Left colon (tissue), 2 donors: Measurements from ENCODE around the gene CHRNB1. TPM values are rescaled to one million over a fixed set of nuclear protein-coding genes. Genes with fewer than 3 reads are reported as not detected.
A peak's percentile ranks its signal among the peaks of the same experiment; 100 is the strongest.

ENCODE experiments used
- ATAC-seq: fragments of 200-7000 bp; cut with Tn5 transposase; one replicate; pipeline ENCODE4 v1.9.1; 2020; ENCODE audit warnings: mild to moderate bottlenecking, moderate library complexity
- DNase-seq, 2 donors: peaks; one replicate each; pipeline ENCODE4 v3.0.0-alpha.2; 2020
- intact Hi-C, 2 donors: fragments of 100-400 bp; cut with DNase I in 1 of 2; cut with micrococcal nuclease in 1 of 2; formaldehyde crosslinking; loops; one replicate each; pipeline versions ENCODE4 v1.11.2 to v1.14.0; 2022; cut with DNase I, micrococcal nuclease
- total RNA-seq, 2 donors: library from RNA; stranded (reverse); fragmentation: NEBNext Ultra II Directional; extraction: Animal tissue kit (Norgen Biotek cat#: 25700); gene quantifications; one replicate each; pipeline ENCODE4 v1.2.1, GENCODE V29; 2021
- donor health status: DM: no; HTN: no; CAD: no.
- donor health status: DM: yes; HTN: yes; CAD: no.

CHRNB1 gene
- total RNA-seq, 2 donors from 2014 or later, result 9.6 to 10.7 TPM

DNA sequence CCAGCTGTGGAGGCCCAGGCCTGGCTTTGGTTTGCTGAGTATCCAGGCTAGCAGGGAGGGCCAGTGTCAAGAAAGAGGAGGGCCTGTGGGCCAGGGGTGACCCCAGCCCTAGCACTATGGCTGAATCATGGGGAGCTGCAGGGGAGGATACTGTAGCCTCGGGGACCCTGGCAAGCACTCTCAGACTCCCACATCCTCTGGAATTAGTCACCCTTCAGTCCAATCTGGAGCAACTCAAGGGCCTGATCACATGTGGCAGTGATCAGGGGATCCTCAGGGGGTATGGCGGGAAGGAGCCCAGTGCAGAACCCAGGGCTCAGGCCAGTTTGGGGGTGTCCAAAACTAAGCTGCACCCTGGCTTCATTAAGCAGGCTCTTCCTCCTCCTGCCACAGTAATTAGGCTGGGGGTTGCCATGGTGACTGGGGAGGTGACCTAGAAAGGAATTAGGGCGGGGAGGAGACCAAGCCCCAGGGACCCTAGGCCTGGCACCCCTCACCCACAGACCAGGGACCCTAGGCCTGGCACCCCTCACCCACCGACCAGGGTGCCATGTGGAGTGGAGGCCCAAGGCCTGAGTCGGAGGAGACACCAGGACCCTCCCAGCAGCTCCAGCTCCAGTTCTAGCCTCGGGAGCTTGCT is 31.4 kb upstream of the CHRNB1 start:
- ATAC-seq (no peak), DNase-seq (no peak)
- intact Hi-C loops, result no loop called here

DNA sequence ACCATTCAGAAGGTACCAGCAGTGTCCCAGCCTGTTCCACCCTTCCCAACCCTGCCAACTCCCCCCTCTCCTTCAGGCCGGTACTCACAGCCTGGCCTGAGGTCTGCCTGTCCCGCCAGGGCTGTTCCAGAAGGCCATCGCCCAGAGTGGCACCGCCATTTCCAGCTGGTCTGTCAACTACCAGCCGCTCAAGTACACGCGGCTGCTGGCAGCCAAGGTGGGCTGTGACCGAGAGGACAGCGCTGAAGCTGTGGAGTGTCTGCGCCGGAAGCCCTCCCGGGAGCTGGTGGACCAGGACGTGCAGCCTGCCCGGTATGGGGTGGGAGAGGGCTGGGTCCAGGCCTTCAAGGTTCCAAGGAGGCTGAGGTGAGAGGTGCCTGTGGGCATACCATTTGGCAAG is 30.0 kb upstream of the CHRNB1 start:
- intact Hi-C loops, result no loop called here
- ATAC-seq, result no peak
- DNase-seq, result no peak

DNA sequence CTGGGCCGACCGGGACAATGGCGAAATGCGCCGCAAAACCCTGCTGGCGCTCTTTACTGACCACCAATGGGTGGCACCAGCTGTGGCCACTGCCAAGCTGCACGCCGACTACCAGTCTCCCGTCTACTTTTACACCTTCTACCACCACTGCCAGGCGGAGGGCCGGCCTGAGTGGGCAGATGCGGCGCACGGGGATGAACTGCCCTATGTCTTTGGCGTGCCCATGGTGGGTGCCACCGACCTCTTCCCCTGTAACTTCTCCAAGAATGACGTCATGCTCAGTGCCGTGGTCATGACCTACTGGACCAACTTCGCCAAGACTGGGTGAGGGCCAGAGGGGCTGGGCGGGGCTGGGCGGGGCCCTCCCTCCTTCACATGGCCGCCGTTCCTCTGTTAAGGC is 29.1 kb upstream of the CHRNB1 start:
- ATAC-seq, result no peak
- intact Hi-C loops, result no loop called here
- DNase-seq, result no peak

DNA sequence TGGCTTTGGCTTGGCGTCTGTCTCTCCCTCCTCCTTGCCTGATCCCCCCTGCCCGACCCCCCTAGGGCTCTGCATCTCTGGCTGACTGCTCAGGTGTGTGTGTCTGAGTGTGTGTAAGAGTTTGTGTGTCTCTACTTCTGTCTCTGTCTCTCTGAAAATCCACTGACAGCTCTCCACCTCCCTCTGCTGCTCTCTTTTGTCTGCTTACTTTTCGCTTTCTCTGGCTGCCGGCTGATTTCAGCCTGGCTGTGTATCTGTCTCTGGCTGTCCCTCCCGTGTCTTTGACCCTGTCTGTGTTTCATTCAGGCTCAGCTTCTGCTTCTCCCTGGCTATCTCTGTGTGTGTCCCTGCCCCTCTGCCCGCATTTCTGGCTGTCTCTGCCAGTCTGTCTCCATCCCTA is 28.5 kb upstream of the CHRNB1 start:
- ATAC-seq, result peak; percentile 24
- DNase-seq, result no peak
- intact Hi-C loops, result no loop called here

- intact Hi-C loops, result no loop called here
- DNase-seq (no peak), ATAC-seq (no peak)
Observed at GRCh38 chr17:7417056-7417655, 27.7 kb upstream of the CHRNB1 start.

DNA sequence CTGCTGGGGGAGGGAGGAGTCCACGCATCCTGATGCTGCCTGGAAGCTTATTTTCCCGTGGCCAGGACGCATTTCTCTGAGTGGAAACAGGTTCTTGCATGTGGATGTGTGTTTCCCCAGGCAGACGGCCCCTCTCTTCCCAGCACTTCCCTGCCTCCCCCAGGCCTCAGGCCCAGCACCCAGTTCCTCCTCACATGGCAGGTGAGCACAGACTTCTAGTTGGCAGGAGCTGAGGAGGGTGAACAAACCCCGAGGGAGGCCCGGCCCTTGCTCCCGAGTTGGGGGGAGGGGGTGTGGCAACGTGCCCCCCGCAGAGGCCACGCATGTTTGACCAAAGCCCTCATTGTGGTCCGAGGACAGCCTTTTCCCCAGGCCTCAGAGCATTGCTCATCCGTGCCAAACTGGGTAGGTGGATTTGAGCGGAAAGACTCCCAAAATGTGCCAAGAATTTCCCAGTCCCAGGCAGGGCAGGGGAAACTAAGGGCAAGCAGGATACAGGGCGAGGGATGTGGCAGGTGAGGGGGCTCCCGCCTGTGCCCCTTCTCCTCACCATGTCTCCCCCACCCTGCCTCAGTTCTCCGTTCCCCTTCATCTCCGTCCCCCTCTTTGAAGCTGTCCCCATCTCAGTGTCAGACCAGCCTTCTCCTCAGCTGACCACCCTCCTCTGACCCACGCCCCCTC is 26.2 kb upstream of the CHRNB1 start:
- no peak for DNase-seq

DNA sequence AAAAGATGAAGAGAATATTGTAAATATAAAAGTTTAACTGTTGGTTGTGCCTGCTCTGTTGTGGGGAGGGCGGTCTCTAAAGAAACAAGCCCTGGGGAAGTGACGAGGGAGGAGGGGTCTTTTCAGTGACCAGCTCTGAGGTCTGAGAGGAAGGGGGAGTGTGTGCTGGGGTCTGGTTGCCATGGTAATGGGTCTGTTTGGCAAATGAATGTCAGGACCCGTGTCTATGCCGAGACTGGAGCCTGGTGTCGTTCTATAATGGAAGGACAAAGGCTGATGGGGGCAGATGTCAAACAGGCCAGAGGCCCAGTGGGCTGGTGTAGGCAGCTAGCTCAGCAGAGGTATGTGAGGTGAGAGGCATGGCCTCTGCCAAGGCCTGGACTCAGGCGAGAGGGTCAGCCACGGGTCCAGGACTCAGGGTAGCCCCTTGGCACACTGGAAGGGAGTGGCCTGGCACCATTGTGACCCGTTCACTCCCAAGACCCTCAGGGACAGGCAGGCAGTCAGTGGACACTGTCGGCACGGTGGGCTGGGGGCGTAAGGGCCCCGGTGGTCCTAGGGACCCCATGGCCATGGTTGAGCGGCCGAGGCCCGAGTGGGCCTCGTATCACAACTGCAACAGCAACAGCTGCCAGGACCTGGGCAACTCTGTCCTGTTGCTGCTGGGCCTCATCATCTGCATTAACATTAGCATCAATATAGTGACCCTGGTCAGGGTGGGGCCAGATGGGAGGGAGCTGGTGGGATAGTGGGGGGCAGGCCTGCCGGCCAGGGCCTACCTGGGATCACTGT is 24.8 kb upstream of the CHRNB1 start, which contains the start of gene SPEM1:
Gene SPEM1 (plus strand): TSS at position 506 of the 792 bp plus-strand sequence. CDS start 61 bp downstream, at position 567.
- intact Hi-C loops, result no loop called here
- DNase-seq, result no peak

More for the DNA sequence above, 26.2 kb upstream of the CHRNB1 start:
- no peak for ATAC-seq
- intact Hi-C loops, result no loop called here

GRCh38 chr17:7421186-7421585 is 23.7 kb upstream of the CHRNB1 start:
- intact Hi-C loops, result no loop called here
- no peak for DNase-seq
- ATAC-seq, result no peak

More for the DNA sequence above, 24.8 kb upstream of the CHRNB1 start, which contains the start of gene SPEM1:
- ATAC-seq, result no peak

DNA sequence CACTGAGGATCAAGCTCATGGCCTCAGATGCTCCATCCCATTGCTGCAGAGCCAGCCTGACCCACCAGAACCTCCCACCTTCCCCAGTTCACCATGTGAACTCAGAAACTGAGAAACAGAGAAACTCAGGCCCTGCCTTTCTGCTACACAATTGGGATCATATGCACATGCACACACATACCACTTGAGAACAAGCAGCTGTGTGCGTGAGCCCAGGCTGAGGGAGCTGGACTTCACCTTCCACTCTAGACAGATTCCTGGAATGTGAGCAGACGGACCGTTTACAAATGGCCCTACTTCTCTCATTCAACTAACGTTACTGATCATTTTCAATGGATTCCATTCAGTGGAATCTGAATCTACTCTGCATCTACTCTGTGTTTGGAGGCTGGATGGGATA is 21.2 kb upstream of the CHRNB1 start:
- no peak for DNase-seq
- intact Hi-C loops, result no loop called here
- ATAC-seq, result no peak

- no peak for ATAC-seq
- no peak for DNase-seq
- intact Hi-C loops, result no loop called here
Observed at GRCh38 chr17:7425316-7425715, 19.5 kb upstream of the CHRNB1 start, which contains the start of gene SPEM2. Gene SPEM2, plus strand, starts transcription at chr17:7425616. Its CDS starts 73 bp downstream, at chr17:7425689.

- ATAC-seq, result no peak
- no peak for DNase-seq
- intact Hi-C loops, result no loop called here
Observed at GRCh38 chr17:7425756-7426155, 19.1 kb upstream of the CHRNB1 start.

- DNase-seq (no peak), ATAC-seq (no peak)
- intact Hi-C loops, result no loop called here
Observed at GRCh38 chr17:7426203-7426863, 18.5 kb upstream of the CHRNB1 start.

DNA sequence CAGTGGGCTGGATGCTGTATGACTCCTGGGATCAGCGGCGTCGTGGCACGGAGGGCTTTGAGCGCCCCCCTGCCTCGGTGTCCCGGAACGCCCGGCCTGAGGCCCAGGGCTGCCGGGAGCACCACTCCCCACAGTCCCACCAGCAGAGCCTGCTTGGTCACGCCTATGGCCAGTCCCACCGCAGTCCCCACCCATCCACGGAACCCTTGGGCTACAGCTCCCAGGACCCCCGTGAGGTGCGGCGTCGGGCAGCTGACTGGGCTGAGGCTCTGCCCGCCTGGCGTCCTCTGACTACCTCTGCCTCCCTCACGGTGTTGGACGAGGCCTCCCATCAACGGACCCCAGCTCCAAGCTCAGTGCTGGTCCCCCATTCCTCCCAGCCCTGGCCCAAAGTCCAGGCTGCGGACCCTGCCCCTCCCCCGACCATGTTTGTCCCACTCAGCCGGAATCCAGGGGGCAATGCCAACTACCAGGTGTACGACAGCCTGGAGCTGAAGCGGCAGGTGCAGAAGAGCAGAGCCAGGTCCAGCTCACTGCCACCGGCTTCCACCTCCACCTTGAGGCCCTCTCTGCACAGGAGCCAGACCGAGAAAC is 17.9 kb upstream of the CHRNB1 start:
- intact Hi-C loops, result no loop called here
- no peak for ATAC-seq
- DNase-seq, result no peak

- DNase-seq (no peak), ATAC-seq (no peak)
- intact Hi-C loops, result no loop called here
Observed at GRCh38 chr17:7427549-7427948, 17.3 kb upstream of the CHRNB1 start.

DNA sequence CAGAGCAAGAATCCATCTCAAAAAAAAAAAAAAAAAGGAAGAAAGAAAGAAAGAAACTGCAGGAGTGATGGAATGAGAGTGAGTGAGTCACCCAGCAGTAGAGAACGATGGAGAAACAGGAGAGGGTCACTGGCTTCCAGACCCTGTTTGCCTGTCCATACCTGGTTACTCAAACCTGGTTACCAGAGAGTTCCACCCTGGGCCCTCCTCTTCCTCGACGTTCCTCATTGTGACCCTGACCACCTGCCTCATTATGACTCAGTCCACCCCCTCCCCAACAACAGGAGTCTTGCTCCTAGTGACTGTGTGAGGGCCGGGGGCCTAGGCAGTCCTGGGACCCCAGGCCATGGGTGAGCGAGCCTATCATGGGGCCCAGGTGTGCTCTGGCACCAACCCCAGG is 16.3 kb upstream of the CHRNB1 start, which contains the start of gene SPEM3:
Gene SPEM3 (plus strand): TSS at position 301 of the 400 bp plus-strand sequence. CDS start 46 bp downstream, at position 347.
- no peak for ATAC-seq
- DNase-seq, result no peak
- intact Hi-C loops, result no loop called here

DNA sequence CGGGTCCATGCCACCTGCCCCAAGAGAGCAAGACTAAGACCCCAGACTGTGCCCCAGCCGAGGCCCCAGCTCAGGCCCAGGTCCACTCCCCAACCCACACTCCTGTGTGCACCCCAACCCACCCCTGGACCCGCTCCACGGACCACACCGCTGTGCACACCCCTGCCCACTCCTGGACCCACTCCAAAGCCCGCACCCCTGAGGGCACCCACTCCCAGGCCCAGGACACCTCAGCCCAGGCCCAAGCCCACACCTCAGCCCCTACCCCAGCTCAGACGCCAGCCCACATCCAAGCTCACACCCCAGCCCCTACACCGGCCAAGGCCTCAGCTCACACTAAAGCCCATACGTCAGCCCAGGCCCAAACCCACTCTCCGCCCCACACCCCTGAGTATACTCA is 15.1 kb upstream of the CHRNB1 start:
- DNase-seq (no peak), ATAC-seq (no peak)
- intact Hi-C loops, result loop anchor here in 1 of 2 donors (10.0 kb wide), 1 partner anchor 75 kb away; the partner anchor contains the start of genes KCTD11 and TMEM95

DNA sequence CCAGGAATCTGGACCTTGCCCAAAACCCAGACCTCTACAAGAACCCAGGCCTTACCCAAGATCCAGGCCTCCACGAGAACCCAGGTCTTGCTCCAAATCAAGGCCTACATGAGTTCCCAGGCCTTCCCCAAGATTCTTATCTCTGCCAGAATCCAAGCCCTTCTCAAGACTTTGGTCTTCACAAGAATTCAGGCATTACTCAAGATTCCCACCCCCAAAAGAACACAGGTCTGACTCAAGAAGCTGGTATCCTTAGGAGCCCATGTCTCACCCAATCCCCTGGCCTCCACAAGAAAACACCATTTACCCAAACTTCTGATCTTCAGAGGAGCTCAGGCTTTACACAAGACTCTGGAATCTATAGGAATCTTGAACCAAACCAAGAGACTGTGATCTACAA is 13.6 kb upstream of the CHRNB1 start:
- no peak for DNase-seq
- intact Hi-C loops, result loop anchor here in 1 of 2 donors (10.0 kb wide), 1 partner anchor 76 kb away; the partner anchor contains the start of genes KCTD11 and TMEM95
- ATAC-seq, result no peak

GRCh38 chr17:7432296-7432695 is 12.6 kb upstream of the CHRNB1 start:
- no peak for ATAC-seq
- no peak for DNase-seq
- intact Hi-C loops, result loop anchor here in 1 of 2 donors (10.0 kb wide), 1 partner anchor 77 kb away; the partner anchor contains the start of genes KCTD11 and TMEM95
